Measurements from ENCODE around the gene TMED10. TPM values are rescaled to one million over a fixed set of nuclear protein-coding genes. Genes with fewer than 3 reads are reported as not detected.

The TMED10 gene
- total and polyA plus RNA-seq, 2 of the 13 experiments (the other 11 are each of a cell fraction or from before 2014, with no cell fraction given): 311 to 377 TPM

GRCh38 chr14:75196468-75196867, 20.1 kb upstream of the TMED10 start (continued):
- TF ChIP-seq JARID2 (CRISPR knock-in tag; IDR thresholded peaks at IDR 0.05; ENCODE audit: insufficient replicate concordance): peak; percentile 71
- no peak for TF ChIP-seq MYNN (CRISPR knock-in tag; IDR thresholded peaks at IDR 0.05; ENCODE audit: low read depth)
- no peak for TF ChIP-seq ZNF616 (CRISPR knock-in tag; IDR thresholded peaks at IDR 0.05; ENCODE audit: low read depth)
- no peak; the same call in 1 of the 2 replicates for TF ChIP-seq ZBTB2 (CRISPR knock-in tag; IDR thresholded peaks at IDR 0.05; ENCODE audit: low read depth)
- 0 out of 2 replicates have a peak, but pooled peaks have one; percentile 42 for TF ChIP-seq HIVEP1 (CRISPR knock-in tag; IDR thresholded peaks at IDR 0.05)
- no peak for TF ChIP-seq ZNF337 (CRISPR knock-in tag; IDR thresholded peaks at IDR 0.05; ENCODE audit: borderline replicate concordance, low read depth)
- peak; percentile 94 for TF ChIP-seq PITX1 (CRISPR knock-in tag; IDR thresholded peaks at IDR 0.05)
- TF ChIP-seq, protein P1, sequence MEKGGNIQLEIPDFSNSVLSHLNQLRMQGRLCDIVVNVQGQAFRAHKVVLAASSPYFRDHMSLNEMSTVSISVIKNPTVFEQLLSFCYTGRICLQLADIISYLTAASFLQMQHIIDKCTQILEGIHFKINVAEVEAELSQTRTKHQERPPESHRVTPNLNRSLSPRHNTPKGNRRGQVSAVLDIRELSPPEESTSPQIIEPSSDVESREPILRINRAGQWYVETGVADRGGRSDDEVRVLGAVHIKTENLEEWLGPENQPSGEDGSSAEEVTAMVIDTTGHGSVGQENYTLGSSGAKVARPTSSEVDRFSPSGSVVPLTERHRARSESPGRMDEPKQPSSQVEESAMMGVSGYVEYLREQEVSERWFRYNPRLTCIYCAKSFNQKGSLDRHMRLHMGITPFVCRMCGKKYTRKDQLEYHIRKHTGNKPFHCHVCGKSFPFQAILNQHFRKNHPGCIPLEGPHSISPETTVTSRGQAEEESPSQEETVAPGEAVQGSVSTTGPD (CRISPR knock-in tag; IDR thresholded peaks at IDR 0.05): no peak
- TF ChIP-seq GATAD1 (CRISPR knock-in tag; IDR thresholded peaks at IDR 0.05): no peak
- TF ChIP-seq, protein P2, sequence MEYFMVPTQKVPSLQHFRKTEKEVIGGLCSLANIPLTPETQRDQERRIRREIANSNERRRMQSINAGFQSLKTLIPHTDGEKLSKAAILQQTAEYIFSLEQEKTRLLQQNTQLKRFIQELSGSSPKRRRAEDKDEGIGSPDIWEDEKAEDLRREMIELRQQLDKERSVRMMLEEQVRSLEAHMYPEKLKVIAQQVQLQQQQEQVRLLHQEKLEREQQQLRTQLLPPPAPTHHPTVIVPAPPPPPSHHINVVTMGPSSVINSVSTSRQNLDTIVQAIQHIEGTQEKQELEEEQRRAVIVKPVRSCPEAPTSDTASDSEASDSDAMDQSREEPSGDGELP (IDR thresholded peaks at IDR 0.05; ENCODE audit: borderline replicate concordance, low read depth): peak; percentile 17; the same call in 1 of the 2 replicates
- TF ChIP-seq, protein P3, sequence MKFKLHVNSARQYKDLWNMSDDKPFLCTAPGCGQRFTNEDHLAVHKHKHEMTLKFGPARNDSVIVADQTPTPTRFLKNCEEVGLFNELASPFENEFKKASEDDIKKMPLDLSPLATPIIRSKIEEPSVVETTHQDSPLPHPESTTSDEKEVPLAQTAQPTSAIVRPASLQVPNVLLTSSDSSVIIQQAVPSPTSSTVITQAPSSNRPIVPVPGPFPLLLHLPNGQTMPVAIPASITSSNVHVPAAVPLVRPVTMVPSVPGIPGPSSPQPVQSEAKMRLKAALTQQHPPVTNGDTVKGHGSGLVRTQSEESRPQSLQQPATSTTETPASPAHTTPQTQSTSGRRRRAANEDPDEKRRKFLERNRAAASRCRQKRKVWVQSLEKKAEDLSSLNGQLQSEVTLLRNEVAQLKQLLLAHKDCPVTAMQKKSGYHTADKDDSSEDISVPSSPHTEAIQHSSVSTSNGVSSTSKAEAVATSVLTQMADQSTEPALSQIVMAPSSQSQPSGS (CRISPR knock-in tag; IDR thresholded peaks at IDR 0.05): peak; percentile 63; the same call in 1 of the 2 replicates
- TF ChIP-seq SIN3B (IDR thresholded peaks at IDR 0.05; ENCODE audit: low read length): no peak
- no peak for TF ChIP-seq GABPA (IDR thresholded peaks at IDR 0.05; ENCODE audit: low read depth, low read length)
- TF ChIP-seq GABPA (CRISPR knock-in tag; IDR thresholded peaks at IDR 0.05; ENCODE audit: low read depth): peak; percentile 65
- TF ChIP-seq HNF1A (IDR thresholded peaks at IDR 0.05; ENCODE audit: low read depth): peak; percentile 60
- peak; percentile 56; the same call in 1 of the 2 replicates for TF ChIP-seq HNF1A (CRISPR knock-in tag; IDR thresholded peaks at IDR 0.05; ENCODE audit: borderline replicate concordance)
- no peak for TF ChIP-seq CHD4 (IDR thresholded peaks at IDR 0.05; ENCODE audit: borderline replicate concordance, low read length)
- TF ChIP-seq ZNF773 (CRISPR knock-in tag; IDR thresholded peaks at IDR 0.05; ENCODE audit: borderline replicate concordance): no peak
- peak; percentile 45; the same call in 1 of the 2 replicates for TF ChIP-seq PHF8 (CRISPR knock-in tag; IDR thresholded peaks at IDR 0.05)
- peak; percentile 89 for TF ChIP-seq ZKSCAN8 (CRISPR knock-in tag; IDR thresholded peaks at IDR 0.05; ENCODE audit: borderline replicate concordance)
- peak; percentile 84; the same call in 1 of the 2 replicates for TF ChIP-seq ZBTB7B (CRISPR knock-in tag; IDR thresholded peaks at IDR 0.05)
- TF ChIP-seq MTF2 (CRISPR knock-in tag; IDR thresholded peaks at IDR 0.05; ENCODE audit: borderline replicate concordance): 0 out of 2 replicates have a peak, but pooled peaks have one; percentile 28
